Measurements from ENCODE around the gene UTP15.

The UTP15 gene

GRCh38 chr5:73629456-73629855 lies 63.9 kb downstream of the UTP15 start:
- CTCF ChIA-PET = no interaction called here
- TF ChIP-seq CTBP1 (IDR thresholded peaks at IDR 0.05; ENCODE audit: borderline replicate concordance) = no peak
- TF ChIP-seq L3MBTL2 (conservative IDR thresholded peaks at IDR 0.05) = no peak
- no peak for TF ChIP-seq SUZ12 (IDR thresholded peaks at IDR 0.05)
- no peak for TF ChIP-seq NFRKB (IDR thresholded peaks at IDR 0.05)
- TF ChIP-seq ELF4 (IDR thresholded peaks at IDR 0.05) = no peak
- TF ChIP-seq PKNOX1 (IDR thresholded peaks at IDR 0.05) = no peak
- no peak for TF ChIP-seq FOXK2 (IDR thresholded peaks at IDR 0.05)
- no peak for TF ChIP-seq LEF1 (IDR thresholded peaks at IDR 0.05; ENCODE audit: borderline replicate concordance)
- TF ChIP-seq FOXA1 (IDR thresholded peaks at IDR 0.05) = no peak
- no peak for TF ChIP-seq HDGF (IDR thresholded peaks at IDR 0.05; ENCODE audit: borderline replicate concordance)
- POLR2A ChIA-PET = no interaction called here
- DNase-seq (ENCODE audit: extremely low spot score) = no peak

GRCh38 chr5:73630765-73631164 lies 65.2 kb downstream of the UTP15 start:
- CTCF ChIA-PET = interaction anchor here (0.5 kb wide), 1 partner anchor 40 kb away, joined by 7 read pairs; no protein-coding TSS in a partner anchor
- no peak for DNase-seq (ENCODE audit: extremely low spot score)
- POLR2A ChIA-PET = no interaction called here
- no peak for TF ChIP-seq HDGF (IDR thresholded peaks at IDR 0.05; ENCODE audit: borderline replicate concordance)
- TF ChIP-seq FOXM1 (IDR thresholded peaks at IDR 0.05; ENCODE audit: borderline replicate concordance) = no peak

DNA sequence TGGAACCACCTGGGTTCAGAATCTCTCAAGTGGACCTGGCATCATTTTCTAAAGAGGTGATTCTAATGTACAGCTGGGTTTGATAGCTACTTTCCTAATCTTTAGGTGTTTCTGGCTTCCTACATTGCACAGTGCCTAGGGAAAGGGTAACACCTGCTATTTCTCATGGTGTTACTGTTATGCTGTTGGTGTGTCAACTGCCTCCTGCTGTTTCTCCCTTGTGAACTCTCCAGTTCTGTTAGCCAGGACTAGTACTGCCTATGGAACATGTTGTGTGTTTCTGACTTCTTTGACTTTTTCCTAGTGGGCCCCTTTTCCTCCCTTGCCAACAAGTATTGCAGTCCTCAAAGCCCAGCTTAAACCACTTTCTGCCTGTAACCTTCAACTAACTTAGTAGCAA lies 66.0 kb downstream of the UTP15 start:
- ChIA-PET POLR2A (no interaction called here), CTCF (interaction anchor here (0.5 kb wide), 1 partner anchor 40 kb away, joined by 7 read pairs; no protein-coding TSS in a partner anchor)

More for the DNA sequence above, 66.0 kb downstream of the UTP15 start:
- TF ChIP-seq CTBP1 (IDR thresholded peaks at IDR 0.05; ENCODE audit: borderline replicate concordance) (no peak), SP1 (IDR thresholded peaks at IDR 0.05) (no peak), FOXM1 (IDR thresholded peaks at IDR 0.05; ENCODE audit: borderline replicate concordance) (no peak), SUZ12 (IDR thresholded peaks at IDR 0.05) (no peak), BHLHE40 (IDR thresholded peaks at IDR 0.05; ENCODE audit: borderline replicate concordance) (no peak), ZNF384 (IDR thresholded peaks at IDR 0.05) (no peak), FOXK2 (IDR thresholded peaks at IDR 0.05) (no peak), PKNOX1 (IDR thresholded peaks at IDR 0.05) (no peak), L3MBTL2 (conservative IDR thresholded peaks at IDR 0.05) (no peak), ELF4 (IDR thresholded peaks at IDR 0.05) (no peak), HDGF (IDR thresholded peaks at IDR 0.05; ENCODE audit: borderline replicate concordance) (no peak), NFRKB (IDR thresholded peaks at IDR 0.05) (no peak), TARDBP (IDR thresholded peaks at IDR 0.05) (no peak), LEF1 (IDR thresholded peaks at IDR 0.05; ENCODE audit: borderline replicate concordance) (no peak)
- DNase-seq (ENCODE audit: extremely low spot score) = no peak

Measured in HEK293T (cell line).